Measurements from ENCODE around the gene SLC25A21.

Gene SLC25A21

DNA sequence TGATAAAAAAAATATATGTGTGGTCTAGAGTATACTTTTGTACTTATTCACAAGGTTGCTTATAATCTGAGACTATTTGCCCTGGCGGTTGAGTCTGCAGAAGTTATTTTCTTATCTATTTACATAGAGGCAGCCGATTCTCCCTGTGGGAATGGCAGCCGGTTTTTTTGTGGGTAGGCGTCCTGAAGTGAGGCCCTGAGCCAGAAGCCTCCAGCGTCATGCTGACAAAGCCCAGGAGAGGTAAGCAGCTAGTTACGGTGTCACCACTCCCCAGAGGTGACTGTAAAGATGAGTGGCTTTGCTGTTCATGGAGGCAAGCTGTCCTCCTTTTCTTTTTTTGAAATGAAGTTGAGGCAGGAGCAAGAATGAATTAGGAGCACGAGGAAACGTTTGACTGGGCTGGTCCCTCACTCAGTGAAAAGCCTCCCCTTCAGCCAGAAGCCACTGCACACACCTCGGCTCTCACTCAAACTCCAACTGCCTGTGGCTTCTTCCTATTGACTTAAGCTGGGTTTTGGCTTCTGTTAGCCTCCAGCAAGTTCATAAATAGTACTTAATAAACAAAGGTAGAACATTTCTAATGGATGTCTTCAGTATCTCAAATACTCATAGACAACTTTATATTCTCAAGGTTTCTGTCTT, 489.2 kb downstream of the SLC25A21 start:
- no peak for DNase-seq

DNA sequence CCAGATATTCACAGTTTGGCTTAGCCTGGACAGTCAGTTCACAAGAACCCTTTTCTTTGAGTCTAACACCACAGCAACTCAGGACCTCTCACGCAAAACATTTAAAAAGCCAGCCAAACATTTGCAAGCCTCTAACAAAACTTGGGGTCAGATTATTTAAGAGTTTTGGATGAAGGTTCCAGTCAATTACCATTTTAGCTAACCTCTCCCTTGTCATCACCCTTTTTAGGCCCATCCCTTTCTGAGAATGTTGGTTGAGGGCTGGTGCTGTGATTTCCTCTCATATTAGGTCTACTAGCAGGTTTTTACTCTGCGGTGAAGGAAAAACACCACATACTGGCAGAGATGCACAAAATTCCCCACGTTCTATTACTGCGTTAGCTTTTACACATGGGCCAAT, 490.1 kb downstream of the SLC25A21 start:
- no peak for DNase-seq

DNA sequence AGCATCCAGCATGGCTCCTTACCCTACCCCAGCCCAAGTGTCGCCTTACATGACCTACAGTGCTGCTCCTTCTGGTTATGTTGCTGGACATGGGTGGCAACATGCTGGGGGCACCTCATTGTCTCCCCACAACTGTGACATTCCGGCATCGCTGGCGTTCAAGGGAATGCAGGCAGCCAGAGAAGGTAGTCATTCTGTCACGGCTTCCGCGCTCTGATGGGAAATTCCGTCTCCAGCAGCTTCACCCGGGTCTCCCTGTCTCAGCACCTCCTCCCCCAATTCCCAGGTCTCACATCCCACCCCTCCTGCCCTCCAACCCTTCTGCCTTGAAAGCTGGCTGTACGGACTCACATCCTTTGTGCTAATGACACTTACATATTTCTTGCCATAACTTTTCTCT, 496.2 kb downstream of the SLC25A21 start:
- DNase-seq: no peak

DNA sequence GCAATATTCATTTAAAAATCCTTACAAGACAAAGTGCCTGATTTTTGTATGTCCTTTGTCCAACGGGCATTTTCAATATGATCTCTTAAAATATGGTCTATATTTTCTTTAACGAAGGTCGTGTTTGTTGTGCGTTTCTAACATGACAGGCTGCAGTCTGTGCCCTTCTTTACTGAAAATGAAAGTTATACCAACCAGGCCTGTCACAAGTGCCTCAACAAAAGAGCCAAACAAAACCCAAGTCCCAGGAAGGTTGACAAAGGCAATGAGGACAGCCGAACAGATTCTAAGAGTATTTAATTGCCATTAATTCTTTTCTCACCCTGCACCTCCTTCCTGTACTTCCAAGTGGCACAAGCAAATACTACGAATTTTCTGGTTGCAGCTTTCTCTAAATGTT, 496.8 kb downstream of the SLC25A21 start:
- no peak for DNase-seq

DNA sequence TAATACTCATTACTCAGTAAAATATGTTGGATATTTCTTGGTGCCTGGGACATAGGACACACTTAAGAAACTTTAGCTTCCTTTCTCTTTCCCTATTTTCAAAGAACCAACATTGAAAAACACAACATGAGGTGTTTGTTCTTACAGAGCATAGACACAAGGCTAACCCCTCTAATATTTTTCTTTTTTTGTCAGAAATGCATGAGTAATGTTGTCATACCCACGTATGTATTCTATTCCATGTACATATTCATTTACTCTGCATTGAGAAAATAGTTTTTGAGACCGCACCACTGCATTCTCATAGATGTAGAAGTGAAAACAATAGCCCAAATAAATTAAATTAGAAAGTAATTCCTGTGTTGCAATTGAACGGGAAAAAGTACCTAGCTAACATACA, 497.7 kb downstream of the SLC25A21 start:
- no peak for DNase-seq

DNA sequence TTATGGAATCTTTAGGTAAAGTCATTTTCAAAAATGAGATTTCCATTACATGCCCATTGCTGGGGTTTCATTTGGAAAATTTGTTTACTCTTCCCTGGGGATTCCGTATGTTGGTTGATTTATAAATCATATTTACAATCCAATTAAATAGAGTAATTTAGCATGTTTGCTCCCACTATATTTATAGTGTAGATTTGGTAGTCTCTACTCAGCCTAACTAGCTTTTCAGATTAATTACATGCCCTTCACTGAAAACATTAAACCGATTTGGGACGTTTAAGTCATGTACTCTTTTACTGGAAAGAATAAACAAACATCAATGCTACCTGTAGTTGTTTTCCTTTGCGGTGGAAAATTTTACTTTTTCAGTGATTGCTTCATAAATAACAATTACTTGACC, 500.3 kb downstream of the SLC25A21 start:
- no peak for DNase-seq

DNA sequence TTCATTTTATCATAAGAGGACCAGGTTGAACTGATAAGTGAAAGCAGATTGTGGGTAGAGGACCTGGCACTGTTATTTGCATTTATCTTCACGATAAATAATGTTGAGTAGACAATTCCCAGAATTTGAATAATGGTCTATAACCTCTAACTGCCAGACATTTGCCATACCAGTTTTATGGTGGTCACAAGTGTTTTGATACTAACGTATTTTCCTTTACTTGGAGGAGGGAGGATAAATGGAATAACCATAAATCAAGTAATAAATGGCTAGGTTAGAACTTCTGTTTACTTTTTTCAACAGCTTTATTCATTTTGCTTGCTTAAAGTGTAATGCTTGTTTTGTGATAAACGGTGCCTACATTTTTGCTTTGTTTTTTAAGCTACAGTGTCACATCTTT, 501.3 kb downstream of the SLC25A21 start:
- no peak for DNase-seq

DNA sequence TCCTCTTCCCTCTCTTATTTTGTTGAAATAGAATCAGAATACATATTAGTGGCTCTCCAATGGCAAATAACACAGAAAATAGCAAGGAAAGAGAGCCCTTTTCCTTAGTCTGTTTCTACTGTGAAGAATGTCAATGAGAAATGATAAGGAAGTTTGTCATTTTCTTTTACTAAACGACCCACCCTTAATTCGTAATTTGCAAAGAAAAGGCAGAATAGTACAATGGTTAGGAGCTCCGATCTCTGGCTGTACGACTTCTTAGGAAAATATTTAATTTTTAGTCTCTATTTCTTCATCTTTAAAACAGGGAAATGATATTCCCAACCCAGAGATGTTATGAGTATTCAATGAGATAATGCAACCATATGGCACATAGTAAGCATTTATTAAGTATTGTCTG, 504.7 kb downstream of the SLC25A21 start:
- DNase-seq: no peak

DNA sequence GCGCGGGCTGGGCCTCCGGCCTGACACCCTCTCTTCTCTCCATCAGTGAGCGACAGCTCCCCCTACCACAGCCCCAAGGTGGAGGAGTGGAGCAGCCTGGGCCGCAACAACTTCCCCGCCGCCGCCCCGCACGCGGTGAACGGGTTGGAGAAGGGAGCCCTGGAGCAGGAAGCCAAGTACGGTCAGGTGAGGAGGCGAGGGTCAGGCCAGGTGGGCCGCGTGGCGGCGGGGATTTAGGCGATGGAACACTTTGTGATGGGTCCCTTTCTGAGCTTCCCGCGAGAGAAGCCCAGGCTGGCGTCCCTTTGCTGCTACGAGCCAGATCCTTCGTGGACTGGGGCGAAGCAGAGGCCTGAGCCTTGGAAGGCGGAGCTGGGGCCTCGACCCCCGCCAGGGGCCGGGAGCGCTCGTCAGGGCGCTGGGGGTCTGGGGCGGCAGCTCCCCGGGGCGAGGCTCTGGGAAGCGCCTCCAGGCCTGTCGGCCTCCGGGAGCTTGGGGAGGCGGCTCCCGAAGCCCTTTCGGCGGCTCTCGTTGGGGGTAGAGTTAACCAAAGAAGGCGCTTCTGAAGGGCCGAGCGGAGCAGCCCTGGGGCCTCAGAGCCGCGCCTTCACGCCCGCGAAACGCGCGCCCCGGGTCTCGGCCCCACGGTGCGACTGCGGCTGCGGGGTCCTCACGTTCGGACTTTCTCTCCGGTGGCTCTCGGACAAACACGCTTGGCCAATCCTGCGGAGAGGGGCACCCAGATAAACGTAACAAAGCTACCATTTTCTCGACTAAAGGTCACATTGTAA, 505.8 kb downstream of the SLC25A21 start:
- no peak for DNase-seq

DNA sequence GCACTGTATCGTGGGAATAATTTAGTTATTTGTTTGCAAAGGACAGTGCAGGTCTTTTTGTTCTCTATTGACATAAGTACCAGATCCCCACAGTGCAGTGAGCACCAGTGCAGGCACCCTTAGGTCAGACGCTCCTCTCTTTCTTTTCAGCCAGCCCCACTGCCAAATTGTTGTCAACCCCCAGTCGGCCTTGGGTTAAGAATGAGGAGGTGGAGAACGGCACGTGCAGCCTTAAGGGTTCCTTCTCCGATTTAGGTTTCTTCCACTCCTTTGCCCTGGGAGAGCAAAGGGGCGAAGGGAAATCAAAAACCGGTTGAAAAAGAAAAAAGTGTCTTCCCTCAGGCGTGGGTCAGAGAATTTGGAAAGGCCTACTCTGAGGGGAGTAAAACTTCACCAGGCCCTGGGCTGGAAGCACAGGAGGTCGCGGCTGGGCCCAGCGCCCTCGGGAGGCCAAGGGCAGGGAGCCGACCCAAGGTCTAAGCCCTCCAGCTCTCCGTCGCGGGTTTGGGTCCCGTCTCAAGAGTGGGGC, 506.5 kb downstream of the SLC25A21 start:
- DNase-seq: no peak

DNA sequence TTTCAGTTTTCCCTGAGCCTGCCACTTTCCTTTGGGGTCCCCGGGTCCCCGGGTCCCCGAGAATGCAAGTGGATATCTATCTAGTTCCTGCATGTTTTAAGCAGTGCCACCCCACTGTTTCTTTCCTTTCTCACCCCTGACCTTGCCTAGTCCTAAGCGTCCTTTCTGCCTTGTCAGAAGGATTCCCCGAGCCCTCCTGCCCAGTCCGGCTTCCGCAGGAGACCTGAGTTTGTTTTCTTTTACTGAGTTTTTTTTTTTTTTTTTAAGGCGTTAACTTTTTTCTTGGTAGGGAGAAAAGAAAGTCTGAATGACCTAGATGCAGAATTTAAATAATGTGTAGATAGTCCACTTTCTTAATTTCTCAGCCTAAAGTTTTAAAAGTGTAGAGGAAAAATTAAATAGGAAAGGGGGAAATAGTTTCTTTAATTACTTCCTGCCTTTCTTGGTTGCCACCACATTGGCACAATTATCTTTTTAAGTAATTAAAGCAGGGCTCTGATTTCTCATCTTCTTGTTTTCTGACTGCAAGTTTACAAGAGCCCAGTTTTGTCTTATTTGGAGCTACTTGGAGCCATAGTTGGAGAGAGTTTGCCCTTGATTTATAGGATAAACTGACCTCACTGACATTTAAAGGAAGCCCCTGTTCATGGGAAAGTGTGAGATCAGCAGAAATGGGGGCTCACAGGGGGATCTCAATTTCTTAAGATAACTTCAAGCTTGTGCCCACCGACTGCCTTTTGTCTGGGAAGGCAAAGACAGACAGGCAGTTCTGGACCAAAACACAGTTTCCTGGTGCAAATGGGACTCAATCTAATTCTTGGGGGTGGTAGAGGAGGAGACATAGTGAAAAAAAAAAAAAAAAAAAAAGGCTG, 507.8 kb downstream of the SLC25A21 start:
- no peak for DNase-seq

DNA sequence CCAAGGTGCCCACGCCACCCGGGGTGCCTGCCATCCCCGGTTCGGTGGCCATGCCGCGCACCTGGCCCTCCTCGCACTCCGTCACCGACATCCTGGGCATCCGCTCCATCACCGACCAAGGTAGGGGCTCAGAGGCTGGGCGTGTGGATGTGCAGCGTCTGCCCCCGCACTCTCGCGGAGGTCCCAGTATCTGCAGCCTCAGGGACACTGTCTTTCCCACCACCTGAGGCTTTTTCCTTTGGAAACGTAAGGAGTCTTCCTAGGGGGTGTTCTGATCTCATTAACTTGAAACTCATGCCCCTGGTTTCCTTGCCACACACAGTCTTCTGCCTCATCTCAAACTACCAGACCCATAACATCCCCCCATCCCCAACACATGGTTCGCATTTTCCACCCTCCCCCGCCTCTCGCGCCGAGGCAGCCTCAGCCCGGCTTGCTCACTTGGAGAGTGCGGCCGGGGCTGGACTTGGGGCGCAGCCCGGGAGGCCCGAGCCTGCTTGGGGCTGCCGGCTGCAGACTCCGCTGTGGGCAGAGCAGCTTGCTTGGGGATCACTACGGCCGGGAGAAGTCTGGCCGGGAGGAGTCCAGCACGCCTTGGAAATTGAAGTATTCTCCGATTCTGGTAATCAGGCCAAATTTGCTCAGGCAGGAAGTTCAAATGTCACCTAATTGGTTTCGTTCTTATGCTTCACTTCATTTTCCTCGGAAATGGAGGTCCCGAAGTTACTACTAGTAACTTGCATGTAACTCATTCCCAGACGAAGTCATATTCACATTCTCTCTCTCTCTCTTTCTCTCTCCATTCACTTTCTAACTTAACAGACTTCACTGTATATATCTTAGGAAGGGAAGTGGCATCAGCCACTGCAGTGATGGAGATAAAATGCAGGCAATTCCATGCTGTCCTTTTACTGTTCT, 508.7 kb downstream of the SLC25A21 start:
- DNase-seq: no peak

DNA sequence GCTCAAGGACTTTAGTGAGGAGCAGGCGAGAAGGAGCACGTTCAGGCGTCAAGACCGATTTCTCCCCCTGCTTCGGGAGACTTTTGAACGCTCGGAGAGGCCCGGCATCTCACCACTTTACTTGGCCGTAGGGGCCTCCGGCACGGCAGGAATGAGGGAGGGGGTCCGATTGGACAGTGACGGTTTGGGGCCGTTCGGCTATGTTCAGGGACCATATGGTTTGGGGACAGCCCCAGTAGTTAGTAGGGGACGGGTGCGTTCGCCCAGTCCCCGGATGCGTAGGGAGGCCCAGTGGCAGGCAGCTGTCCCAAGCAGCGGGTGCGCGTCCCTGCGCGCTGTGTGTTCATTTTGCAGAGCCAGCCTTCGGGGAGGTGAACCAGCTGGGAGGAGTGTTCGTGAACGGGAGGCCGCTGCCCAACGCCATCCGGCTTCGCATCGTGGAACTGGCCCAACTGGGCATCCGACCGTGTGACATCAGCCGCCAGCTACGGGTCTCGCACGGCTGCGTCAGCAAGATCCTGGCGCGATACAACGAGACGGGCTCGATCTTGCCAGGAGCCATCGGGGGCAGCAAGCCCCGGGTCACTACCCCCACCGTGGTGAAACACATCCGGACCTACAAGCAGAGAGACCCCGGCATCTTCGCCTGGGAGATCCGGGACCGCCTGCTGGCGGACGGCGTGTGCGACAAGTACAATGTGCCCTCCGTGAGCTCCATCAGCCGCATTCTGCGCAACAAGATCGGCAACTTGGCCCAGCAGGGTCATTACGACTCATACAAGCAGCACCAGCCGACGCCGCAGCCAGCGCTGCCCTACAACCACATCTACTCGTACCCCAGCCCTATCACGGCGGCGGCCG, 509.6 kb downstream of the SLC25A21 start:
- no peak for DNase-seq

DNA sequence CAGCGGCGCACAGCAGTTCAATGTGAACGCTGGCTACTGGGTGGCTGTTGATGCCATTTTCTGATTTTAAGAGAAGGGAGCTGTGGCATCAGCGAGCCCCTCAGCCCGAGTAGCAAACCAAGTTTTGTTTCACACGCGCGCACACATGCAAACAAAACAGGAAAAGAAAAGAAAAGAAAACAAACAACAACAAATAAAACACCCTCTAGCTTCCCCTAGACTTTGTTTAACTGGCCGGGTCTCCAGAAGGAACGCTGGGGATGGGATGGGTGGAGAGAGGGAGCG, 510.2 kb downstream of the SLC25A21 start:
- DNase-seq: no peak

DNA sequence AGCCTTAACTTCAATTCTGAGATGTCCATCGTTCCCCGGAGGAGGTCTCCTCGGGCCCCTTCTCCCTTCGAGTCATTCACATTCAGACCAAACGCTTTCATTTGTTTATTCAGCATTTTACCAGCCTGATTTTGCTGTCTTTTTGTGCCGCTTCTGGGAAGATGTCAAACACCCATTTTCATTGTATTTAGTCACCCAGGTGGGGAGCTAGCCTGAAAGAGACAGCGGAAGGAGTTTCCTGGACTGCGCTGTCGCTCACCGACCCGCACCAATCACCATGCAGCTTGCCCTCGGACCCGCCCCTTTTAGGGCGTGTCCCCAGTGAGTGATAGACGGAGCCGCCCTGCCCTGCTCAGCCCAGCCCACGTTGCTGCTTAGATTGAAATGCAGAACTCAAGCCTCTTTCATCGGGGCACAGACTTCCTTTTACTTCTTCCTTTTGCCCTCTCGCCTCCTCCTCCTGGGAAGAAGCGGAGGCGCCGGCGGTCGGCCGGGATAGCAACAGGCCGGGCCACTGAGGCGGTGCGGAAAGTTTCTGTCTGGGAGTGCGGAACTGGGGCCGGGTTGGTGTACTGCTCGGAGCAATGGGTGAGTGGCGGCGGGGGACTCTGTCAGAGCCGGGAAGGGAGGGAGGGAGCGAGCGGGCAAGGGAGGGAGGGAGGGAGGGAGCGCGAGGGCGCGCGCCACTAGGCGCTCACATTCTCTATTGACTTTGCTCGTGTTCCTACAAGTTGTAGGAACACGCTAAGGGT, 510.7 kb downstream of the SLC25A21 start, which contains the start of gene PAX9:
PAX9 (plus strand) TSS at position 355 of the 752 bp plus-strand sequence; CDS start at position 585, 230 bp downstream.
- peak; percentile 52 for DNase-seq

DNA sequence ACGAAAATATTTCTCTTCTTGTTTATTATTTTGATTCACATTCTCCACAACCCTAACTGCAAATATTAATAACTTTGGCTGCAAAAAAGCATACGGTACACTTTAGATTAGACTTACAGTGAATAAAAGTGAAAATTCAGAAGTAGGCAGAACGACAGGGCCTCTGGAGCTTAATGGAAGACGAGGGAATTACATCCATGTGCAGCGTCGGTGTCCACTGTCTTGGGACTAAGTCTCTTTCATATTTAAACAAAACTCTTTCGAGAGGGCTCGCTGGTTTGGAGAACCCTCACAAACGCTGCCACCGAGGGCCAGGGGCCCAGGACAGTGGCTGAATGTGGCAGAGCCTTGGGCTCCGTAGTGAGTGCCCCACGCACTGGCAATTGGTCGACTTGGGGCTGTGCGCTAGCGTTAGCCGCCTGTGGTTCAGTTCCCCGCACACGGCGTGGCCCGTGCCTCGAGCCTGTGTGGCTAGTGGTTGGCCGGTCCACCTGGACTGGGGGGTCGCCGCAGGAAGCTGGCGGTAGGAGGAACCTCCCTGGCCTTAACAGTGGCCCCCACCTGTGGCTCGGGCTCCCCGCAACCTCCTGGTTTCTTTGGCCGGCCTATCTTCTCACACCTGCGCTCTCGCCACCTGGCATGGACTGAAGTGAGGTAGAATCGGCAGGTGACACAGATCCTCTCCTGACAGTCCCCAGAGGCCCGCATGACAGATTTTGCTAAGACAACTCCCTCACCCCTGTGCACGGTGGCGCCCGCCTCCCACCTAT, 511.5 kb downstream of the SLC25A21 start:
- DNase-seq: no peak

DNA sequence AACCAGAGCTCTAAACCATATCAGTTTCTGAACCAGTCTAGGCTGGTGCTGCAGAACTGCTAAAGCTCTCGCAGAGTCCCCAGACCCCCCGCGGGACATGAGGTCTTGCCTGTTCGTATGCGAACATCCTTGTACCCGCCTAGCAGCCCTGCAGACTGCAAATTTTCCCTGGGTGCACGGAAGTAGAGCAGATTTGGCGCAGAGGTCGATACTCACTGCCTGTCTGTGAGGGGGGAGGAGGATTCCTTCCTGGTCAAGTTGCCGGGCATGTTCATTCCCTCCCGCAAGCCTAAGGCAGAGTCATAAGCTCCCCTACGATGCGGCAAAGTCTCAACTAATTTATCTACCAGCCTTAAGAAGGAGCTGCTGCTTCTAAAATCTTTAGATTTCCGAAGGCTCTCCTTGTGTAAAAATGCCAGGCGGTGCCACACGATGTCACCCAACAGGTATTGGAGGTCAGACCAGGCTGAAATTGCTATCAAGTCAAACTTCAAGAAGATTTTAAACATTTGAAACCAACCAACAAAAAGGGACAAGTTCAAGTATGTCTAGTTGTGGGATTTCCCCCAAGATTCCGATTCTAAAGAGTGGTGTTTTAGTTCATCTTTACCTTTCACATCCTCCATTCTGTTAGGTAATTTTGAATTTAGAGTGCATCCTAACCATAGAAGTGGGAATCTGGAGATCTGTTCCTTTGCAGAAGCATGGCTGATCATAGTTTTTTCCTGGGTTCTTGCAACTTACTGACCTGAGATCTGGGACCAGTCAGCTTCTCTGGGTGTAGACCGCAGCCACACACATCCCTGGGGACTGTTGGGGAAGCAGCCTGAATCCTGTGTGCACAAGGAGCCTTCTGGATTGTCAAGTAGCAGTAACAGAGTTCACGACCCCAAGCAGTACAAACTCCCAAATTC, 512.3 kb downstream of the SLC25A21 start:
- DNase-seq: no peak

DNA sequence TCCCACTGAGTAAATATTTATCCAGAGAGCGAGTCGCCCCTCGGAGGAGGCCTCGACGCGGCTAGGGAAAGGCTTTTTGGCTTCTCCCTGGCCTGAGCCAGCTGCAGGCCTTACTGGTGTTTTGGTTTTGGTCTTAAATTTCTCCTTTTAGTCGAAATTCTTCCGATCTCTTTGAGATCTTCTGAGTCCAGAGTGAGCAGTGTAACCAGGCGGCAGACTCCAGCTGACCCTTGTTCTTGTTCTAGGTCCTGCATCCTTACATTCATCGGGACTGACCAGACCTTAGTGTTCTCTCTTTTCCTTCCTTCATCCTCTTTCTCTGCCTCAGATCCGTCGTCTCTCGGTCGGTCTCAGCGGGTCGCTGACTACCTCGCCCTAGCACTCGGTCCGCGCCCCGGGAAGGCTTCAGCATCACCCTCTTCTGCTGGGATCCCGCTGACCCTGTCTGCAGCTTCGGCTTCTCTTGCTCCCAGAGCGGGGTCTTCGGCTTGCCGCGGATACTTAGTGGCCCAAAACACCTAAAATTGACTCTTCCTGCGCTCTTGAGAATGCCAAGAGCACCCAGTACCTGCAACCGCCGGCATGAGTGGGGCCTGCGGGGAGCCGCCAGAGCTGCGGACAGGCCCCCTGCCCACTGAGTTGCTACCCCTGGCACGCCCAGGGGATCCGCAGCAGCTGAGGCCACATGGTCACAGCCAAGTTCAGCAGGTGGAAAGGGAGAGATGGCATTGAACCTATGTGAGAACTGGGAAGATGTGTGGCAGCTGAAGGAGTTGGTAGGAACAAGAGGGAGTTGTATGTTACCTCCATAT, 513.2 kb downstream of the SLC25A21 start:
- no peak for DNase-seq
